ENCODE data around the gene MLLT3.

The MLLT3 gene

GRCh38 chr9:20320921-20321320 lies 301.4 kb downstream of the MLLT3 start:
- Histone ChIP-seq H3K9ac (no peak overlapping the region), H3K4me1 (ENCODE audit: low read depth, poor library complexity, severe bottlenecking) (no peaks in the 10 kb centered on the region), H3K79me2 (ENCODE audit: insufficient read depth, low read depth) (no peaks in the 10 kb centered on the region), H3K36me3 (ENCODE audit: insufficient read depth) (no peaks in the 10 kb centered on the region), H2AFZ (ENCODE audit: low read depth) (no peak overlapping the region), H3K27me3 (ENCODE audit: insufficient read depth, low read depth) (no peaks in the 10 kb centered on the region), H4K20me1 (ENCODE audit: insufficient read depth) (no peaks in the 10 kb centered on the region), H3K4me2 (no peak overlapping the region), H3K27ac (no peak overlapping the region), H3K4me3 (IDR thresholded peaks at IDR 0.05; ENCODE audit: insufficient read depth, low read depth, low read length) (no peak overlapping the region)
- TF ChIP-seq, protein P1, sequence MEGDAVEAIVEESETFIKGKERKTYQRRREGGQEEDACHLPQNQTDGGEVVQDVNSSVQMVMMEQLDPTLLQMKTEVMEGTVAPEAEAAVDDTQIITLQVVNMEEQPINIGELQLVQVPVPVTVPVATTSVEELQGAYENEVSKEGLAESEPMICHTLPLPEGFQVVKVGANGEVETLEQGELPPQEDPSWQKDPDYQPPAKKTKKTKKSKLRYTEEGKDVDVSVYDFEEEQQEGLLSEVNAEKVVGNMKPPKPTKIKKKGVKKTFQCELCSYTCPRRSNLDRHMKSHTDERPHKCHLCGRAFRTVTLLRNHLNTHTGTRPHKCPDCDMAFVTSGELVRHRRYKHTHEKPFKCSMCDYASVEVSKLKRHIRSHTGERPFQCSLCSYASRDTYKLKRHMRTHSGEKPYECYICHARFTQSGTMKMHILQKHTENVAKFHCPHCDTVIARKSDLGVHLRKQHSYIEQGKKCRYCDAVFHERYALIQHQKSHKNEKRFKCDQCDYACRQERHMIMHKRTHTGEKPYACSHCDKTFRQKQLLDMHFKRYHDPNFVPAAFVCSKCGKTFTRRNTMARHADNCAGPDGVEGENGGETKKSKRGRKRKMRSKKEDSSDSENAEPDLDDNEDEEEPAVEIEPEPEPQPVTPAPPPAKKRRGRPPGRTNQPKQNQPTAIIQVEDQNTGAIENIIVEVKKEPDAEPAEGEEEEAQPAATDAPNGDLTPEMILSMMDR (conservative IDR thresholded peaks at IDR 0.05; ENCODE audit: low read depth, low read length) = no peak

DNA sequence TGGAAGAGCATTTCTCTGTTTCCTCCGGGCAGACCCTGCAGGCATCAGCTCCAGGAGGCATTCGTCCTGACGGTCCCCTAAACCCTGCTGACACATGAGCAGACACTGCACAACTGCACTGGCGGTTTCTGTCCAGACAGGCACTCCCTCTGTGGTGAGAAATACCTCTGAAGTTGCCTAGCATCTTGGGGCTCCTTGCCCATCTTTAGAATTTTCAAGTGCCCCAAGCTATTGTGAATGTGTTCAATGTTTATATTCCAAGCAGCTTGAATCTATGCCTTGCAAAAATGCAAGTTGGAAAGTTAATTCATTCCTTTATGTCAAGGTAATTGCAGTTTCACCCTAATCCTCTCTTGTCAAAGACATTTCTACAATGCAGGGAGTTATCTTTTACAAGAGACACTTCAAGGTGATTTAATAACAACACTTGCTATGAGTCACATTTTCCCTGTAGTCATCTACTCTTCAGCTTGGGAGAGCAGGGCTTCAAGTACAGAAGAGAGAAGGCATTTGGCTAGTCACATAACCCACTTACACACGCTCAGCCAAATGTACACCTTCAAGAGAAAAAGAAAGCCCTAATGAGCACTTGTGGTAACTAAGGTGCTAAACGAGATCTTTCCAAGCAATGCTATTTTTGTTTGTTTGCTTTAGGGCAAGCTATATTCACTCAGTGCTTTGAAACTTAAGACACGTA lies 302.5 kb downstream of the MLLT3 start:
- Histone ChIP-seq H4K20me1 (ENCODE audit: insufficient read depth) (no peaks in the 10 kb centered on the region), H3K9ac (no peak overlapping the region), H3K36me3 (ENCODE audit: insufficient read depth) (no peaks in the 10 kb centered on the region), H3K79me2 (ENCODE audit: insufficient read depth, low read depth) (no peaks in the 10 kb centered on the region), H3K4me1 (ENCODE audit: low read depth, poor library complexity, severe bottlenecking) (no peaks in the 10 kb centered on the region), H3K27ac (no peak overlapping the region), H3K4me3 (IDR thresholded peaks at IDR 0.05; ENCODE audit: insufficient read depth, low read depth, low read length) (no peak overlapping the region), H2AFZ (ENCODE audit: low read depth) (no peak overlapping the region), H3K27me3 (ENCODE audit: insufficient read depth, low read depth) (no peaks in the 10 kb centered on the region), H3K4me2 (no peak overlapping the region)
- TF ChIP-seq, protein P1 (conservative IDR thresholded peaks at IDR 0.05; ENCODE audit: low read depth, low read length) = no peak

- Histone ChIP-seq H3K4me2 (no peak overlapping the region), H3K79me2 (ENCODE audit: insufficient read depth, low read depth) (no peaks in the 10 kb centered on the region), H3K36me3 (ENCODE audit: insufficient read depth) (no peaks in the 10 kb centered on the region), H4K20me1 (ENCODE audit: insufficient read depth) (no peaks in the 10 kb centered on the region), H3K27ac (no peak overlapping the region), H3K9ac (no peak overlapping the region), H3K4me1 (ENCODE audit: low read depth, poor library complexity, severe bottlenecking) (no peaks in the 10 kb centered on the region), H3K4me3 (IDR thresholded peaks at IDR 0.05; ENCODE audit: insufficient read depth, low read depth, low read length) (no peak overlapping the region), H2AFZ (ENCODE audit: low read depth) (no peak overlapping the region), H3K27me3 (ENCODE audit: insufficient read depth, low read depth) (no peaks in the 10 kb centered on the region)
- TF ChIP-seq, protein P1 (conservative IDR thresholded peaks at IDR 0.05; ENCODE audit: low read depth, low read length) = no peak
These were observed 303.1 kb downstream of the MLLT3 start for GRCh38 chr9:20319241-20319640.

DNA sequence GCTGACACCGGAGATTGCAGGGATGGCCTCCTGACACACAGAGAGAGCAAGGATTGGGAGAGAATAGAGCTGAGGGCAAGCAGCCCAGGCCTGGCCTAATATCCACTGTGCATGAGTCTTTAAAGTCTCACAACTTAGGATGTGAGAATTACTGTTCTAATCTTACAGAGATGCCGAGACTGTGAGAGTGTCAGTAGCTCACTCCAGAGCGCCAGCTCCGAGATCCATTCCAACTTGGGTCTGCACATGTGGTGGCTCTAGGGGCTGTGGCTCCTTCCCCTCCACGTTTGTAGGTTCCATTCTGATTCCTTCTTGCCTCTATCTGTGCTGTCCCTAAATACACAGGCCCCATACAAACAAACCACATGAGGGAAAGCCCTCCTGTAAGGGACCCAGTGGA lies 304.6 kb downstream of the MLLT3 start:
- Histone ChIP-seq H4K20me1 (ENCODE audit: insufficient read depth) (no peaks in the 10 kb centered on the region), H3K36me3 (ENCODE audit: insufficient read depth) (no peaks in the 10 kb centered on the region), H3K79me2 (ENCODE audit: insufficient read depth, low read depth) (no peaks in the 10 kb centered on the region), H3K4me2 (no peak overlapping the region), H3K9ac (no peak overlapping the region), H3K4me3 (IDR thresholded peaks at IDR 0.05; ENCODE audit: insufficient read depth, low read depth, low read length) (no peak overlapping the region), H3K27me3 (ENCODE audit: insufficient read depth, low read depth) (no peaks in the 10 kb centered on the region), H2AFZ (ENCODE audit: low read depth) (no peak overlapping the region), H3K27ac (no peak overlapping the region), H3K4me1 (ENCODE audit: low read depth, poor library complexity, severe bottlenecking) (no peaks in the 10 kb centered on the region)
- TF ChIP-seq, protein P1 (conservative IDR thresholded peaks at IDR 0.05; ENCODE audit: low read depth, low read length) = no peak
